Liver (tissue), 9 donors: ENCODE data around the gene IKBKE. TPM values are rescaled to one million over a fixed set of nuclear protein-coding genes. Genes with fewer than 3 reads are reported as not detected.

Experiments
- DNase-seq: peaks from one replicate; pipeline ENCODE4 v3.0.0-alpha.2; 2017; ENCODE audit warnings: low spot score
- H3K27ac ChIP-seq, 2 donors: one replicate each; pipeline ENCODE4 v1.7.0; 2013; ENCODE audit warnings: inconsistent platforms in 2 of 2, low read length in 2 of 2, control low read depth in 1 of 2, low read depth in 1 of 2, mild to moderate bottlenecking in 1 of 2
- H3K27me3 ChIP-seq, 4 donors: one replicate each; pipeline versions ENCODE4 v1.6.1 to v1.7.0; 2013; ENCODE audit warnings: low read length in 3 of 4, inconsistent platforms in 1 of 4, mild to moderate bottlenecking in 1 of 4, moderate library complexity in 1 of 4; ENCODE audit not compliant: control insufficient read depth in 4 of 4, insufficient read depth in 4 of 4
- H3K36me3 ChIP-seq, 4 donors: one replicate each; pipeline versions ENCODE4 v1.6.1 to v1.7.0; 2013; ENCODE audit warnings: low read length in 3 of 4, mild to moderate bottlenecking in 3 of 4, low read depth in 1 of 4, moderate library complexity in 1 of 4; ENCODE audit not compliant: control insufficient read depth in 4 of 4, insufficient read depth in 3 of 4
- H3K4me1 ChIP-seq, 4 donors: one replicate each; pipeline versions ENCODE4 v1.6.1 to v1.7.0; 2013; ENCODE audit warnings: low read length in 3 of 4, mild to moderate bottlenecking in 3 of 4, moderate library complexity in 1 of 4; ENCODE audit not compliant: control insufficient read depth in 4 of 4, insufficient read depth in 4 of 4
- H3K4me3 ChIP-seq, 3 donors: one replicate each; pipeline versions ENCODE4 v1.6.1 to v1.7.0; 2013; ENCODE audit warnings: low read length in 3 of 3, control low read depth in 1 of 3, low read depth in 1 of 3, mild to moderate bottlenecking in 1 of 3
- H3K9ac ChIP-seq, 2 donors: one replicate each; pipeline ENCODE4 v1.7.0; 2013; ENCODE audit warnings: low read length in 2 of 2, mild to moderate bottlenecking in 2 of 2, moderate library complexity in 2 of 2, control low read depth in 1 of 2, low read depth in 1 of 2
- H3K9me3 ChIP-seq, 4 donors: one replicate each; pipeline versions ENCODE4 v1.6.1 to v1.7.0; 2013; ENCODE audit warnings: low read length in 3 of 4; ENCODE audit not compliant: control insufficient read depth in 4 of 4
- FOXA1 ChIP-seq: IDR thresholded peaks from 2 replicates; pipeline ENCODE4 v1.6.1; 2016; ENCODE audit warnings: antibody characterized with exemption
- FOXA2 ChIP-seq: IDR thresholded peaks from 2 replicates; pipeline ENCODE4 v1.6.1; 2016; ENCODE audit warnings: antibody characterized with exemption
- GABPA ChIP-seq, 2 donors: IDR thresholded peaks in 1 of 2; conservative IDR thresholded peaks in 1 of 2; 2 replicates each; pipeline ENCODE4 v1.6.1; 2016; ENCODE audit warnings: antibody characterized with exemption in 2 of 2, mild to moderate bottlenecking in 1 of 2, moderate library complexity in 1 of 2
- HNF4A ChIP-seq, 2 donors: conservative IDR thresholded peaks; 2 replicates each; pipeline ENCODE4 v1.6.1; 2016; ENCODE audit warnings: antibody characterized with exemption in 2 of 2, mild to moderate bottlenecking in 2 of 2
- HNF4G ChIP-seq: IDR thresholded peaks from 2 replicates; pipeline ENCODE4 v1.6.1; 2016; ENCODE audit warnings: antibody characterized with exemption
- NR2F2 ChIP-seq: IDR thresholded peaks from 2 replicates; pipeline ENCODE4 v1.6.1; 2016; ENCODE audit warnings: antibody characterized with exemption
- RAD21 ChIP-seq, 2 donors: IDR thresholded peaks; 2 replicates each; pipeline ENCODE4 v1.6.1; 2016; ENCODE audit warnings: antibody characterized with exemption in 2 of 2, mild to moderate bottlenecking in 2 of 2
- SP1 ChIP-seq: IDR thresholded peaks from 2 replicates; pipeline ENCODE4 v1.6.1; 2018; ENCODE audit warnings: antibody characterized with exemption, mild to moderate bottlenecking
- YY1 ChIP-seq: IDR thresholded peaks from 2 replicates; pipeline ENCODE4 v1.6.1; 2016; ENCODE audit warnings: antibody characterized with exemption, mild to moderate bottlenecking
- WGBS: extraction: QIAGEN DNeasy Blood & Tissue Kit; methylation state at CpG from one replicate; pipeline ENCODE4 v1.1.7; 2013; 5-methylcytosine and 5-hydroxymethylcytosine counted together
- polyA plus RNA-seq, 2 donors: library from polyadenylated mRNA; stranded (reverse) in 1 of 2; unstranded in 1 of 2; fragments of 200-250 nt in 1 of 2; fragments of >200 nt in 1 of 2; fragmentation: Nextera tagmentation in 1 of 2; extraction: Ambion mirVana in 1 of 2; gene quantifications; one replicate each; pipeline versions ENCODE4 v1.2.1 to v1.2.3, GENCODE V29; 2013 to 2015
- total RNA-seq, 2 donors: library from RNA; depleted of rRNA; stranded (reverse); fragments of >200 nt; gene quantifications; one replicate each; pipeline ENCODE4 v1.2.3, GENCODE V29; 2014
- TF ChIP-seq, protein P1 (sequence below): IDR thresholded peaks from 2 replicates; pipeline ENCODE4 v1.6.1; 2016; ENCODE audit warnings: antibody characterized with exemption
- TF ChIP-seq, protein P2 (sequence below): IDR thresholded peaks from 2 replicates; pipeline ENCODE4 v1.6.1; 2016; ENCODE audit warnings: antibody characterized with exemption, mild to moderate bottlenecking
- TF ChIP-seq, protein P3 (sequence below): IDR thresholded peaks from 2 replicates; pipeline ENCODE4 v1.6.1; 2016; ENCODE audit warnings: antibody characterized with exemption
- TF ChIP-seq, protein P4 (sequence below): fragments of 150-350 bp; IDR thresholded peaks from 2 replicates; pipeline ENCODE4 v1.5.1; 2017; ENCODE audit warnings: improper control_type of control experiment, low read depth, low read length; ENCODE audit not compliant: missing input control
- donor health status: healthy.
- donor health status: healthy.
- donor health status: healthy.
- donor health status: healthy.
- donor health status: healthy.

Gene IKBKE
- total and polyA plus RNA-seq, 4 donors, result 0.81 to 3.9 (median 1.5) TPM

DNA sequence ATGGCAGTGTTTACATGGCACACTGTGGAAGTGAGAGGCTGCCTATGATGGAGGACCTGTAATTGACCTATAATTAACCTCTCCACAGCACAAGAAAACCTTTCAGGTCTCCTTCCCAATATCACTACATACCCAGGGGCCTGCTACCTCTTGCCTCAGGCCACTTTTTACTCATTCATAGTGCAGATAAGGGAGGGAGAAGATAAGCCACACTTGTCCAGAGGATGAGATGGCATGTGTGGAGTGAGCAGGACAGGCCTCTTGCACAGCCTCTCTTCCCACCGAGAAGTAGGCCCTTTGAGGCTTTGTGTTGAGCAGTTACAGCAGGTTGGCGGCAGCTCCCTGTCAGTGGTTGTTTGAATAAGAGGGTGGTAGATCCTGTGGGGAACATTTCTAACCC, 31.1 kb upstream of the IKBKE start (continued):
- TF ChIP-seq RAD21 (IDR thresholded peaks at IDR 0.05) (no peak), FOXA1 (no peak), GABPA (IDR thresholded peaks at IDR 0.05 in 1 of 2, conservative IDR thresholded peaks at IDR 0.05 in 1 of 2) (no peak)
- TF ChIP-seq, protein P1, sequence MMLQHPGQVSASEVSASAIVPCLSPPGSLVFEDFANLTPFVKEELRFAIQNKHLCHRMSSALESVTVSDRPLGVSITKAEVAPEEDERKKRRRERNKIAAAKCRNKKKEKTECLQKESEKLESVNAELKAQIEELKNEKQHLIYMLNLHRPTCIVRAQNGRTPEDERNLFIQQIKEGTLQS, result no peak

GRCh38 chr1:206441336-206441967, 28.8 kb upstream of the IKBKE start:
- Histone ChIP-seq H3K9me3 (no peaks in the 10 kb centered on the region), H3K27ac (no peak overlapping the region), H3K27me3 (no peaks in the 10 kb centered on the region), H3K9ac (no peak overlapping the region), H3K36me3 (peaks cover 0 to 31% (median 21%) of the 10 kb centered on the region in 4 donors), H3K4me1 (no peaks in the 10 kb centered on the region), H3K4me3 (no peak overlapping the region)
- TF ChIP-seq, protein P2, sequence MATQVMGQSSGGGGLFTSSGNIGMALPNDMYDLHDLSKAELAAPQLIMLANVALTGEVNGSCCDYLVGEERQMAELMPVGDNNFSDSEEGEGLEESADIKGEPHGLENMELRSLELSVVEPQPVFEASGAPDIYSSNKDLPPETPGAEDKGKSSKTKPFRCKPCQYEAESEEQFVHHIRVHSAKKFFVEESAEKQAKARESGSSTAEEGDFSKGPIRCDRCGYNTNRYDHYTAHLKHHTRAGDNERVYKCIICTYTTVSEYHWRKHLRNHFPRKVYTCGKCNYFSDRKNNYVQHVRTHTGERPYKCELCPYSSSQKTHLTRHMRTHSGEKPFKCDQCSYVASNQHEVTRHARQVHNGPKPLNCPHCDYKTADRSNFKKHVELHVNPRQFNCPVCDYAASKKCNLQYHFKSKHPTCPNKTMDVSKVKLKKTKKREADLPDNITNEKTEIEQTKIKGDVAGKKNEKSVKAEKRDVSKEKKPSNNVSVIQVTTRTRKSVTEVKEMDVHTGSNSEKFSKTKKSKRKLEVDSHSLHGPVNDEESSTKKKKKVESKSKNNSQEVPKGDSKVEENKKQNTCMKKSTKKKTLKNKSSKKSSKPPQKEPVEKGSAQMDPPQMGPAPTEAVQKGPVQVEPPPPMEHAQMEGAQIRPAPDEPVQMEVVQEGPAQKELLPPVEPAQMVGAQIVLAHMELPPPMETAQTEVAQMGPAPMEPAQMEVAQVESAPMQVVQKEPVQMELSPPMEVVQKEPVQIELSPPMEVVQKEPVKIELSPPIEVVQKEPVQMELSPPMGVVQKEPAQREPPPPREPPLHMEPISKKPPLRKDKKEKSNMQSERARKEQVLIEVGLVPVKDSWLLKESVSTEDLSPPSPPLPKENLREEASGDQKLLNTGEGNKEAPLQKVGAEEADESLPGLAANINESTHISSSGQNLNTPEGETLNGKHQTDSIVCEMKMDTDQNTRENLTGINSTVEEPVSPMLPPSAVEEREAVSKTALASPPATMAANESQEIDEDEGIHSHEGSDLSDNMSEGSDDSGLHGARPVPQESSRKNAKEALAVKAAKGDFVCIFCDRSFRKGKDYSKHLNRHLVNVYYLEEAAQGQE, result no peak
- TF ChIP-seq NR2F2 (no peak), SP1 (no peak), GABPA (IDR thresholded peaks at IDR 0.05 in 1 of 2, conservative IDR thresholded peaks at IDR 0.05 in 1 of 2) (no peak), RAD21 (IDR thresholded peaks at IDR 0.05) (no peak), FOXA2 (no peak), HNF4G (no peak), HNF4A (conservative IDR thresholded peaks at IDR 0.05) (no peak), YY1 (no peak), FOXA1 (no peak)
- TF ChIP-seq, protein P1, result no peak
- TF ChIP-seq, protein P3, sequence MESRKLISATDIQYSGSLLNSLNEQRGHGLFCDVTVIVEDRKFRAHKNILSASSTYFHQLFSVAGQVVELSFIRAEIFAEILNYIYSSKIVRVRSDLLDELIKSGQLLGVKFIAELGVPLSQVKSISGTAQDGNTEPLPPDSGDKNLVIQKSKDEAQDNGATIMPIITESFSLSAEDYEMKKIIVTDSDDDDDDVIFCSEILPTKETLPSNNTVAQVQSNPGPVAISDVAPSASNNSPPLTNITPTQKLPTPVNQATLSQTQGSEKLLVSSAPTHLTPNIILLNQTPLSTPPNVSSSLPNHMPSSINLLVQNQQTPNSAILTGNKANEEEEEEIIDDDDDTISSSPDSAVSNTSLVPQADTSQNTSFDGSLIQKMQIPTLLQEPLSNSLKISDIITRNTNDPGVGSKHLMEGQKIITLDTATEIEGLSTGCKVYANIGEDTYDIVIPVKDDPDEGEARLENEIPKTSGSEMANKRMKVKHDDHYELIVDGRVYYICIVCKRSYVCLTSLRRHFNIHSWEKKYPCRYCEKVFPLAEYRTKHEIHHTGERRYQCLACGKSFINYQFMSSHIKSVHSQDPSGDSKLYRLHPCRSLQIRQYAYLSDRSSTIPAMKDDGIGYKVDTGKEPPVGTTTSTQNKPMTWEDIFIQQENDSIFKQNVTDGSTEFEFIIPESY, result no peak
- TF ChIP-seq, protein P4, sequence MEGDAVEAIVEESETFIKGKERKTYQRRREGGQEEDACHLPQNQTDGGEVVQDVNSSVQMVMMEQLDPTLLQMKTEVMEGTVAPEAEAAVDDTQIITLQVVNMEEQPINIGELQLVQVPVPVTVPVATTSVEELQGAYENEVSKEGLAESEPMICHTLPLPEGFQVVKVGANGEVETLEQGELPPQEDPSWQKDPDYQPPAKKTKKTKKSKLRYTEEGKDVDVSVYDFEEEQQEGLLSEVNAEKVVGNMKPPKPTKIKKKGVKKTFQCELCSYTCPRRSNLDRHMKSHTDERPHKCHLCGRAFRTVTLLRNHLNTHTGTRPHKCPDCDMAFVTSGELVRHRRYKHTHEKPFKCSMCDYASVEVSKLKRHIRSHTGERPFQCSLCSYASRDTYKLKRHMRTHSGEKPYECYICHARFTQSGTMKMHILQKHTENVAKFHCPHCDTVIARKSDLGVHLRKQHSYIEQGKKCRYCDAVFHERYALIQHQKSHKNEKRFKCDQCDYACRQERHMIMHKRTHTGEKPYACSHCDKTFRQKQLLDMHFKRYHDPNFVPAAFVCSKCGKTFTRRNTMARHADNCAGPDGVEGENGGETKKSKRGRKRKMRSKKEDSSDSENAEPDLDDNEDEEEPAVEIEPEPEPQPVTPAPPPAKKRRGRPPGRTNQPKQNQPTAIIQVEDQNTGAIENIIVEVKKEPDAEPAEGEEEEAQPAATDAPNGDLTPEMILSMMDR, result no peak
- DNase-seq, result no peak
- 96% methylated on average over 7 of the region's 7 CpGs for WGBS
